ENCODE data around the gene ZNF674. TPM values are rescaled to one million over a fixed set of nuclear protein-coding genes. Genes with fewer than 3 reads are reported as not detected.

The ZNF674 gene
- total and polyA plus RNA-seq, 10 of the 15 experiments (the other 5 are each of a cell fraction or from before 2014, with no cell fraction given), result 1.0 to 3.7 (median 1.8) TPM

GRCh38 chrX:46465203-46465602 is 80.0 kb downstream of the ZNF674 start:
- TF ChIP-seq ZBED1 (IDR thresholded peaks at IDR 0.05; ENCODE audit: borderline replicate concordance) (no peak), WRNIP1 (IDR thresholded peaks at IDR 0.05; ENCODE audit: borderline replicate concordance, low read depth, low read length) (no peak), IRF5 (IDR thresholded peaks at IDR 0.05; ENCODE audit: borderline replicate concordance) (no peak), SIX5 (IDR thresholded peaks at IDR 0.05; ENCODE audit: low read depth, low read length, severe bottlenecking) (no peak), ZNF622 (IDR thresholded peaks at IDR 0.05) (no peak), NFYA (IDR thresholded peaks at IDR 0.05; ENCODE audit: borderline replicate concordance, low read depth, low read length) (no peak), SRF (IDR thresholded peaks at IDR 0.05; ENCODE audit: low read depth in 2 of 2, low read length in 2 of 2) (no peak), FOXM1 (IDR thresholded peaks at IDR 0.05; ENCODE audit: low read depth, low read length) (no peak), EP300 (IDR thresholded peaks at IDR 0.05; ENCODE audit: borderline replicate concordance in 1 of 2, control insufficient read depth in 1 of 2, low read depth in 2 of 2, low read length in 2 of 2) (no peak), CHD1 (IDR thresholded peaks at IDR 0.05; ENCODE audit: low read depth, low read length) (no peak), ATF3 (IDR thresholded peaks at IDR 0.05; ENCODE audit: borderline replicate concordance, extremely low read depth, low read depth, low read length) (no peak), MEF2A (IDR thresholded peaks at IDR 0.05; ENCODE audit: insufficient read depth, low read depth, low read length) (no peak)
- intact Hi-C loops (cut with micrococcal nuclease; ENCODE audit: unreplicated experiment), result no loop called here
- no peak overlapping the region for H3K4me2 ChIP-seq (ENCODE audit: control insufficient read depth, insufficient read depth)
- no peak overlapping the region for H2AFZ ChIP-seq (ENCODE audit: control insufficient read depth, low read depth, low read length)
- FAIRE-seq, result no peak
- WGBS (ENCODE audit: insufficient coverage, insufficient replicate concordance, low lambda C conversion rate, missing lambda C conversion rate), result 68% methylated on average over 1 of the region's 1 CpG
- peaks cover 8% of the 10 kb centered on the region for H3K4me1 ChIP-seq (ENCODE audit: control insufficient read depth, insufficient read depth, low read length)
- H3K9ac ChIP-seq (ENCODE audit: control insufficient read depth, insufficient read depth, low read length), result no peak overlapping the region
- no peak for ATAC-seq
- BruUV-seq (replicated peaks), result no TSS peak
- POLR2A ChIA-PET, result no interaction called here
- no peaks in the 10 kb centered on the region for H3K79me2 ChIP-seq (ENCODE audit: control insufficient read depth, insufficient read depth, low read length)
- H3K9me3 ChIP-seq (replicated peaks; ENCODE audit: control insufficient read depth, insufficient read depth, low read length), result peaks cover 2% of the 10 kb centered on the region
- in situ Hi-C loops (cut with MboI), result no loop called here
- SMC1A ChIA-PET (ENCODE audit: uncharacterized antibody, unreplicated experiment), result interaction anchor here (0.6 to 1.2 kb wide), 2 partner anchors 111 to 291 kb away, joined by 3 to 4 read pairs; no protein-coding TSS in a partner anchor
- no peak overlapping the region for H3K4me3 ChIP-seq
- RAD21 ChIA-PET (ENCODE audit: unreplicated experiment), result no interaction called here
- no peak for DNase-seq (ENCODE audit: low read depth, low spot score)
- no peak overlapping the region for H3K27ac ChIP-seq (ENCODE audit: control insufficient read depth, insufficient read depth)
- CTCF ChIA-PET, result interaction anchor here (0.8 to 1.2 kb wide), 2 partner anchors 10 to 56 kb away, joined by 3 read pairs; no protein-coding TSS in a partner anchor
- peaks cover 0 to 9% of the 10 kb centered on the region in 2 experiments; a peak in 1 of 4 replicates for H3K36me3 ChIP-seq (ENCODE audit: control insufficient read depth in 2 of 2, insufficient read depth in 2 of 2, low read length in 1 of 2)
- H4K20me1 ChIP-seq (ENCODE audit: control insufficient read depth, insufficient read depth), result no peaks in the 10 kb centered on the region
- no peaks in the 10 kb centered on the region for H3K27me3 ChIP-seq (replicated peaks in 1 of 2; ENCODE audit: control insufficient read depth in 2 of 2, insufficient read depth in 2 of 2, low read length in 1 of 2)

Data from GM12878 (cell line).